ENCODE results near the gene RILPL2.

- TF ChIP-seq CTCF (IDR thresholded peaks at IDR 0.05; ENCODE audit: poor library complexity) (no peak), EZH2phosphoT487 (IDR thresholded peaks at IDR 0.05; ENCODE audit: low read depth, severe bottlenecking, unreplicated experiment) (no peak)
Measured at GRCh38 chr12:123399255-123399617, 37.2 kb downstream of the RILPL2 start.
